Skeletal muscle tissue (tissue), 4 donors: ENCODE measurements around the gene CDH4. TPM values are rescaled to one million over a fixed set of nuclear protein-coding genes. Genes with fewer than 3 reads are reported as not detected.

Source experiments
- H3K27ac ChIP-seq: one replicate; pipeline ENCODE4 v1.7.0; 2013; ENCODE audit warnings: mild to moderate bottlenecking, low read depth, low read length, inconsistent platforms
- H3K27me3 ChIP-seq, 3 donors: one replicate each; pipeline ENCODE4 v1.7.0; 2013; ENCODE audit warnings: low read length in 3 of 3; ENCODE audit not compliant: control insufficient read depth in 3 of 3, insufficient read depth in 3 of 3
- H3K36me3 ChIP-seq, 3 donors: one replicate each; pipeline ENCODE4 v1.7.0; 2013; ENCODE audit warnings: low read length in 3 of 3; ENCODE audit not compliant: control insufficient read depth in 3 of 3, insufficient read depth in 3 of 3
- H3K4me1 ChIP-seq, 3 donors: one replicate each; pipeline ENCODE4 v1.7.0; 2013; ENCODE audit warnings: low read length in 3 of 3, mild to moderate bottlenecking in 3 of 3; ENCODE audit not compliant: control insufficient read depth in 3 of 3, insufficient read depth in 3 of 3
- H3K4me3 ChIP-seq, 3 donors: one replicate each; pipeline ENCODE4 v1.7.0; 2013; ENCODE audit warnings: low read length in 3 of 3
- H3K9ac ChIP-seq, 3 donors: one replicate each; pipeline ENCODE4 v1.7.0; 2013; ENCODE audit warnings: low read length in 3 of 3, mild to moderate bottlenecking in 3 of 3, moderate library complexity in 2 of 3, low read depth in 1 of 3
- H3K9me3 ChIP-seq, 3 donors: one replicate each; pipeline ENCODE4 v1.7.0; 2013; ENCODE audit warnings: low read length in 3 of 3; ENCODE audit not compliant: control insufficient read depth in 3 of 3
- total RNA-seq: library from RNA; depleted of rRNA; stranded (reverse); fragments of >200 nt; gene quantifications from one replicate; pipeline ENCODE4 v1.2.3, GENCODE V29; 2014
- donor health status: Osteomylitis.

CDH4 gene
- total RNA-seq, 1 donor from 2014 or later, result 0.52 TPM

- no peak overlapping the region for H3K4me3 ChIP-seq
- H3K9me3 ChIP-seq, result no peaks in the 10 kb centered on the region
- peaks cover 0 to 8% (median 0%) of the 10 kb centered on the region in 3 donors for H3K27me3 ChIP-seq
- H3K36me3 ChIP-seq, result no peaks in the 10 kb centered on the region
- H3K9ac ChIP-seq, result no peak overlapping the region
- peaks cover 0 to 3% (median 2%) of the 10 kb centered on the region in 3 donors for H3K4me1 ChIP-seq
- no peak overlapping the region for H3K27ac ChIP-seq
Observed at GRCh38 chr20:61839223-61839911, 587.3 kb downstream of the CDH4 start.

- Histone ChIP-seq H3K27ac (no peak overlapping the region), H3K4me1 (peaks cover 0 to 3% (median 2%) of the 10 kb centered on the region in 3 donors), H3K4me3 (no peak overlapping the region), H3K27me3 (peaks cover 0 to 13% (median 0%) of the 10 kb centered on the region in 3 donors), H3K9me3 (no peaks in the 10 kb centered on the region), H3K36me3 (no peaks in the 10 kb centered on the region), H3K9ac (peak overlapping the region in 1 of 3 donors; percentile 8)
Observed at GRCh38 chr20:61839912-61840778, 588.1 kb downstream of the CDH4 start.

- H3K36me3 ChIP-seq, result no peaks in the 10 kb centered on the region
- H3K4me3 ChIP-seq, result no peak overlapping the region
- no peak overlapping the region for H3K9ac ChIP-seq
- no peaks in the 10 kb centered on the region for H3K9me3 ChIP-seq
- no peak overlapping the region for H3K27ac ChIP-seq
- peaks cover 0 to 17% (median 0%) of the 10 kb centered on the region in 3 donors for H3K27me3 ChIP-seq
- H3K4me1 ChIP-seq, result peaks cover 0 to 3% (median 2%) of the 10 kb centered on the region in 3 donors
Observed at GRCh38 chr20:61840779-61841455, 588.9 kb downstream of the CDH4 start.

- Histone ChIP-seq H3K27me3 (peaks cover 0 to 17% (median 0%) of the 10 kb centered on the region in 3 donors), H3K36me3 (no peaks in the 10 kb centered on the region), H3K27ac (no peak overlapping the region), H3K4me3 (no peak overlapping the region), H3K4me1 (peaks cover 0 to 3% (median 2%) of the 10 kb centered on the region in 3 donors), H3K9ac (no peak overlapping the region), H3K9me3 (no peaks in the 10 kb centered on the region)
Observed at GRCh38 chr20:61841551-61841950, 589.5 kb downstream of the CDH4 start.

- Histone ChIP-seq H3K4me3 (no peak overlapping the region), H3K9me3 (no peaks in the 10 kb centered on the region), H3K36me3 (no peaks in the 10 kb centered on the region), H3K27me3 (peaks cover 0 to 17% (median 0%) of the 10 kb centered on the region in 3 donors), H3K27ac (no peak overlapping the region), H3K9ac (no peak overlapping the region), H3K4me1 (peaks cover 0 to 3% (median 2%) of the 10 kb centered on the region in 3 donors)
Observed at GRCh38 chr20:61841966-61842365, 589.9 kb downstream of the CDH4 start.

GRCh38 chr20:61844621-61845020, 592.6 kb downstream of the CDH4 start:
- peaks cover 0 to 15% (median 0%) of the 10 kb centered on the region in 3 donors for H3K27me3 ChIP-seq
- peaks cover 0 to 5% (median 0%) of the 10 kb centered on the region in 3 donors for H3K9me3 ChIP-seq
- no peak overlapping the region for H3K9ac ChIP-seq
- H3K36me3 ChIP-seq, result no peaks in the 10 kb centered on the region
- H3K4me3 ChIP-seq, result no peak overlapping the region
- no peak overlapping the region for H3K27ac ChIP-seq
- peaks cover 0 to 3% (median 2%) of the 10 kb centered on the region in 3 donors for H3K4me1 ChIP-seq

GRCh38 chr20:61845233-61845671, 593.2 kb downstream of the CDH4 start:
- H3K27me3 ChIP-seq, result peaks cover 0 to 21% (median 0%) of the 10 kb centered on the region in 3 donors
- H3K9ac ChIP-seq, result no peak overlapping the region
- H3K27ac ChIP-seq, result no peak overlapping the region
- H3K4me1 ChIP-seq, result no peaks in the 10 kb centered on the region
- no peaks in the 10 kb centered on the region for H3K36me3 ChIP-seq
- H3K4me3 ChIP-seq, result no peak overlapping the region
- peaks cover 0 to 6% (median 0%) of the 10 kb centered on the region in 3 donors for H3K9me3 ChIP-seq

GRCh38 chr20:61846074-61846473, 594.0 kb downstream of the CDH4 start:
- Histone ChIP-seq H3K27me3 (peaks cover 0 to 22% (median 0%) of the 10 kb centered on the region in 3 donors), H3K36me3 (no peaks in the 10 kb centered on the region), H3K4me1 (no peaks in the 10 kb centered on the region), H3K9ac (no peak overlapping the region), H3K27ac (no peak overlapping the region), H3K9me3 (peaks cover 0 to 6% (median 0%) of the 10 kb centered on the region in 3 donors), H3K4me3 (no peak overlapping the region)

- no peak overlapping the region for H3K27ac ChIP-seq
Observed at GRCh38 chr20:61846741-61847419, 594.8 kb downstream of the CDH4 start.

More at GRCh38 chr20:61846741-61847419, 594.8 kb downstream of the CDH4 start:
- Histone ChIP-seq H3K4me3 (no peak overlapping the region), H3K9ac (no peak overlapping the region), H3K9me3 (peaks cover 0 to 6% (median 0%) of the 10 kb centered on the region in 3 donors), H3K27me3 (peaks cover 4 to 29% (median 4%) of the 10 kb centered on the region in 3 donors), H3K4me1 (no peaks in the 10 kb centered on the region), H3K36me3 (no peaks in the 10 kb centered on the region)
